Fibroblast of peridontal ligament (primary cell): ENCODE measurements around the gene LUM.
A peak's percentile ranks its signal among the peaks of the same experiment; 100 is the strongest.

Experiments
- DNase-seq: peaks from one replicate; pipeline ENCODE4 v3.0.0-alpha.2; 2010; ENCODE audit errors: extremely low read depth

LUM gene

DNA sequence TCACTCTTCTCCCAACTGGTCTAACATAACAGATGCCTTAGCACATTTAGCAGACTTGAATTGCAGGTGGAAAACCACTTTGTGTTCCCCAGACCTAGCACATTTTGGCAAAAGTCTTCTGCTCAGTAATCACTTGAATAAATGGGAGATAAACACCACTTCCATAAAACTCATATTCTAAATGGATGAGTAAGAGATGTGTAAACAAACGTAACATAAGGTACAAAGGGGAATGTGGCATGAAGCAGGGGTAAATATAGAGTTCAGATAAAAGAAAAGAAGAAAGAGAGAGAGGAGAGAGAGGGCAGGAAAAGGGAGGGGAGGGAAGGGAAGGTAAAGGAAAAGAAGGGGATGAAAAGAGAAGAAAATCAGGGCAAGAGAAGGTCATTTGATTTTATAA, 36.4 kb downstream of the LUM start:
- DNase-seq = no peak

DNA sequence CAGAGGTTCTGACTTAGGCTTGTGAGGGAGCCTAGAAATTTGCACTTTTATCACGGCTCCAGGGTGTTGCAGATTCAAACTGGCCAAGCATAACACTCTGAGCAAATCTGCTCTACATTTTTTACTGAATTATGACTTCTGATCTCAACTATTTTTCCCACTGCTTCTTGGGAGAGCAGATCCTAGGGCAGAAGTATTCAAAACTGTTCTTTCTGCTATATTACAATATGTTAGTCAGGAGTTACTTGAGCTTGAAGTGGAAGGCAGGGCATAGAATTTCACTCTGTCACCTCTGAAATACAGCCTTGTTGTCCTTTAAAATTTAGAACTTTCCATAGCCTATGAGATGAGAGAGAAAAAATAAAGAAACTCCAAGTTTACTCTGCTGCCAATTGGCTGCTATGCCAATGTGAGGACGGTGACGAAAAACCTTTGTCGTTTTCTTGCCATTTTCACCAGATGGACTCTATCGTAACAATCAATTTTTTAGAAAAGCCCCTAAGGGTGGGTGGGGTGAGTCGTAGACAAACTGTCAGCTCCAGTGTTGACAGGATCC, 37.1 kb downstream of the LUM start:
- peak; percentile 44 for DNase-seq

DNA sequence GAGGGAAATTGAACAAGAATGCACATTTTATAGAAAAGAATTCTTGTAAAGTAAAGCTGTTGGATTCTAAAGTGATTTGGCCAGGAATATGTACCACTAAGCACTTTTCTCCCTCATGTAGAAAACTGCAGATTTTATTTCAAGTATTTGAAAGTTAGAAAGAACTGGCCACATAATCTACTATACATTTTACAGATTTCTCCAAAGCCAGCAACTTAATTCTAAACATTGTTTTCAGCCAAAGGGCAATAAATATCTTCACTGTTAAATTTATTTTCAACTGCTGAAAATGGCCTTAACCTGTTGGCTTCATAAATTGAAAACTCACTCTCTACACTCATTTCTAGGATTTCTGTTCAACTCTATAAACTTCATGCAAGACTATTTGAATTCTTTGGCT, 37.9 kb downstream of the LUM start:
- no peak for DNase-seq

DNA sequence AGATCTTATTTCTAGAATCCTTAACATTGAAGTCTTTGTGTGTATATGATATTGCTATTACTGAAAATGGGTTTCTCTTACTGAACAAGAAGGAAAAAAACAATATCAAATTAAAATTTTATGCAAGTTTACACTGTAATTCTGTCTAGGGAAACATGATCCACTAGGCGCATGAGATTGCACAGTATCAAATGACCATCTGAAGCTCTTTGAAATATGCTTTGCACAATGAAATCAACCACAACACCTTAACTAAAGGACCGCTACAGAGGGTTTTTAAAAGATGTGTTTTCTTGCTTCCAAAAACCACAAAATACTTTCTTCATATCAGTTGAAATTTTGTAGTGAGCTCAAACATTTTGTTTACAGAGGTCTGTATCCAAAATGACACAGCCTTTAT, 38.4 kb downstream of the LUM start:
- peak; percentile 32 for DNase-seq

DNA sequence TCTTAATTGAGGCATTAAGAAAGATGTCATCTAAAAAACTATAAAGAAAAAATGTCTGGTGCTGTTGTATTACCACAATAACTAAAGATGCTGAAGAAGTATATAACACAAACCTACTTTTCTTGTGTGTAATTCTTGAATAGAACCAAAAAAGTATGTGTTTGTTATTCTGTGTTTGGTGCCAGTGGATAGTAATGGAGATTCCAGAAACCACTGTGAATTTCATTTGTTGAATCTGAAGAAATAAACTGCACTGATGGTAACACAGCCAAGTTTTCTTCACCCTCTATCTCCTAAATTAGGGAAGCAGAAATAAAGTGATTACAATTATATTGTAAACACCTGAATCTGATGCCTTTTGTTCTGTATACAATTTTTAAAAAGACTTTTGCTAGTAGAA, 40.4 kb downstream of the LUM start:
- DNase-seq = no peak

DNA sequence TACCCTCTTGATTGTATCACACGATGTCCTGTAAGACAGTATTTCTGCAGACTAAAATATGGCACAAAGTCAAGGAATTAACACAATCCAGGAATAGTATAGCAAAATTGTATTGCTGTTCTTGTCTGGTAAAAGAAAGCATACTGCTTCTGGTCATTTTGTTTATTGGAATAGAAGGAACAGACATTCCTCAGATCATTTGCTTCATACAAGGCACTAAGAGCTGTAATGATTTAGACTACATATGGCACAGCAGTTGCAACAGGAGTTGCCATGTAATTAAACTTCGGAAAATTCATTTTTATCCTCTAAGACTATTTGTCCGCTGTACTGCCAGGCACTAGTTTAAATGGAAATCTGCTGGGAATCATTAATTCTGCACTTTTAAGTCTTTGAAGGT, 45.9 kb downstream of the LUM start:
- peak; percentile 63 for DNase-seq

DNA sequence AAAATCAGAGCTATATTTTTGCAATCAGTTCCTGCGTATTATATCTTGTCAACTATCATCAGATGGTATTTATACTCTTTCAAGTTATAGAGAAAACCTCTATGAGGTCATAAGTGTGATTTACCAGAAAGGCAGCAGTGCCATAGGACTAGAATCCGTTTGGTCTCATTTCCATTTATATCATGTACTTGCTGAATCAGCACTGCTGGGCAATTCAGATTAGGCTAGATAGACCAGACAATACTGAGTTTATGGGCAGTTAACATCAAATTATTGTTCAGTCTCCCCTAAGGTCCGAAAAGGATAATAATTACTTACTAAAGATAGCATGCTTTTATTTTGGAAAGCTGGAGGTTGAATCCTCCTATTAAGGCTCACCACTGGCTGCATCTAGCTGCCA, 46.7 kb downstream of the LUM start:
- no peak for DNase-seq

DNA sequence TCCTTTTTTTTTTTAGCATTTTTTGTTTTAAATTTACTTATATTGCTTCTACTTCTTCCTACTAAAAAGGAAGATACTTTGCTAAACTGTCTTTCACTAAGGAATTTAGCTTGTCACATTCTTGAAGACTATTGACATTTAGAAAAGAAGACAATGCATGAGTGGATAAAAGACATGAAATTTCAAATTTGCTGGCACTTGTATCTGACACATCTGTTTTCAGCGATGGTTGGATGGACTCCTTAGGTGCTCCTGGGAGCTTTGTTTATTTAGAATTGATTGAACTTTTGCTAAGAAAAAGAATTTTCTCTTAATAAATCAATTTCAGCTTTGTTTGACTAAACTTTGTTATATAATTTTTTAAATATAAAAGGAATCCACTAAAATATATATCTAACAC, 50.2 kb downstream of the LUM start:
- DNase-seq = no peak

DNA sequence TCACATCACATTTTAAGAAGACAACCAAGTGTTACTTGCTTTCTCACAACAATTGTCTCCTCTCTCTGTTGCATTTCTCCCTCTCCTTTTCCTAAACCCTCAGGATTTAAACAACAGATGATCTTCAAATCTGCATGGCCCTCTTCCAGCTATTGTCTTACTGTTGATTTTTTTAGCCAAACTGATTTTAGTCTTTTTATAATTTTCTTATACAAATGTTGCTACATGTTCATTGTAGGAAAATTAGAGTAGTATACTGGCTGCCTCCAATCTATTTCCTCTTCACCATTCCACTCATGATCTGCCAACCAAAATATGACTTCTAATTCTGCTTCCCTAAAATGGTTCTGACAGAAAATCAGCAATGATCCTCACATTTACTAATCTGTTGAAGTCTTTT, 52.1 kb downstream of the LUM start:
- DNase-seq = no peak

DNA sequence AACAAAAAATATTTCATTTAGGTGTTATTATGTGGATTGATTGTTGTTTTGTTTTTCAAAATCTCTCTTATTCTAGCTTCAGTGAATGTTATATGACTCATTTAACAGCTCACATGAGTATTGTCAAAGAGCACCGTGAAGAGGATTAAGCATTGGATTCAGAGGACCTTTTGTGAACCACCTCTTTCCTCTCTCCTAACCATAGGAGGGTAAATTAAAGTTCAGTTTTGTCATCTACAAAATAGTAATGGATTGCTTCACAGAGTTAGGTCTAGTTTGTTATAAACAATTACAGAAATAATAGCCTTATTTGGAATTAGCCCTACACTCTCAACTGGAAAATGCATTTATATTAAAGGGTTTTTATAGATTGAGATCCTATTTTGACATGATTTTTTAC, 52.5 kb downstream of the LUM start:
- no peak for DNase-seq

DNA sequence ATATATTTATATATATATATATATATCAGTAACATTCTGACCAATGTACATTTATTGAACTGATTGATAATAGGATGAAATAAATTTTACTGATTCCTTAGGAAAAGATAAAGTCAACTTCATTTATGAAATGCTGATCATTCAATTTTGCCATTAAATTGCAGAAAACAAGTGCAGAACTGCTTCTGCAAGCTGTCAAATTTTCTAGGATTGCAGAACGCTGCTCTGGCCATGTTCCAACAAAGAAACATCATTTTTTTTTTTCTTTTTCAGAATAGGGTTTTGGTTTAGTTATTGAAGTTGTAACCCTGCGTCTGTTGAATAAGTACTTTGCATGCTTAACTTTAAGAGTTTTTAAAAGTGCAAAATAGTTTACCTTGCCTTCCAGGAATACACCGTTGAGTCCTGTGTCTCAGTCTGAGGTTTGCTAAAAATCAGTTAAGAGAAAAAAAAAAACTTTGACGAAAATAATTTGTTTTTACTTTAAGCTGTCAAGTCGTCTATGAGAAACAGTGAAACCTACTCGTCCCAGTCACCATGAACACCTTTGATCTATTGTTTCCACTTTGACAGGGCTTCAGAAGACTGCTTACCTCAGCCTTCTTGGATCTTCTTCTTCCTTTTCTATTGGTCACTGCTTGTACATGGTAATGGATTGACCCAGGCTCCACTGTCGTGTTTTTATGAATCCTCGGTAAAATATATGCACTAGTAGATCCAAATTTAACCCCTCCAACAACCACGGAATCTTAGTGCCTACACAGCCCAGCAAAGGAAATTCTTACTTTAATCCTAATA, 53.7 kb downstream of the LUM start, which contains the start of gene KERA:
Gene KERA (minus strand): TSS at position 657 of the 798 bp plus-strand sequence. CDS start 1,743 bp downstream, outside the sequence.
- no peak for DNase-seq

DNA sequence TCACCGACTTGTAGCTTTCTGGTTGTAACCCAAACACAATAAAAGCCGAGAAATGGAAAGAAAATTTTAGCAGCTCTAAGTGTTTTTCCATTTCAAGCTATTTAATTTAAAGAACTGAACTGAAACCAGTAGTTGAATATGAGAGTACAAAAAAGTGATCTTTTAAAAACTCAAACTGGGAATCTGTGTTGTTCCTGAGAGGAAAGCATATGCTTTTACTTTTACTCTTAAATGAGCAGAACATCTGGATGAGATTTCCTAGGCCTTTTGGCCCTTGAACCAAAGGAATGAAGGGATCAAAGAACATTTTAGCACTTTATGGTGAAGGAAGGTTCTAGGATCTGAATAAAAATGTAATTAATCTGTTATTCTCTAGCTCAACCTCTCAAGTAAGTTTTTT, 54.8 kb downstream of the LUM start:
- peak; percentile 36 for DNase-seq

DNA sequence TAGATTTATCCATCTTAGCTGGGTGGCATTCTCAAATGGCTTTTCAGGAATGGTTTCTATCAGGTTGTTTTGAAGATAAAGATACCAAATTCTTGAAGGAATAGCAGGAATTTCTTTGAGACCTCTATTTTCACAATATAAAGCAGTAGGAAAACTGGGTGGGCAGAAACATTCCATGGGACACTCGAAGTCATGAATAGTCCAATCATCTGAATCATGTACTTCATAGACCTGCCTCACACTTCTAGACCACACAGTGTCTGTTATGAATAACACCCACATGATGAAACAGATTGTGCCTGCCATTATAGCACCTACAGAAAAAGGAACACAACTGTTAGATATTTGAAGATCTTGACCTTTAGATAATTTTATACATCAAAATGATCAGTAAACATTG, 55.3 kb downstream of the LUM start:
- DNase-seq = no peak

DNA sequence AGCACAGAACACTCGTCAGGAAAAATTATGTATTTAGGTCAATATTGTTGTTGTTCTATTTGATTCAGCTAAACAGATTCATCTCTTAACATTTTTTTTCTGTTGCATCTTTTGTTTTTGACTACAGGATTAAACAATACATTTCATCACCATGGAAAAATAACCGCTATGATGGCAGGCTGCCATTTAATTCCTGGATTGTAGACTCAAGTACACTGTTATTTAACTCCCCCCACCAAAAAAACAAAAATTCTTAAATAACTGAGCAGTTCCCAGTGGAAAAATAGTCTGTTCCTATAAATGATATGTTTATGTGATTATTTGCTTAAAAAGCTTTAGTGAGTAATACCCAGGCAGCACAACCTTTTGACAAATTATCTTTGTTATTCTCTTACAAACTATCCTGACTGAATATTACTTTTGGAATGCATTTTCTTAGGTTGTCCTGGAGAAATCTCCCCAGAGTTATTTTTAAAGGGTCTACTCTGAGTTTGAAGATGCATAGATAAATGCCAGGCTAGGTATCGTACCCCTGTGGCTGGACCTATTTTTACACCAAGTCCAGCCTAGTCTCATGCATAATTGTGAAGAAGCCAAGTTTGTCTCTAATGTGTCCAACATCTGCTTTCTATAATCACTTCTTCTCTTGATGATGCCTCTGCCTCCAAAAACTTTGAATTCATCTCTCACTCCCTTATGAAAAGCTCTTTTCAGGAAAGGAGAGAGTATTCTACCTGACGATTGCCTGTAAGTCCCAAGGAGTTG, 57.2 kb downstream of the LUM start:
- DNase-seq = peak; percentile 97
